ENCODE results near the gene RAP1GAP2. TPM values are rescaled to one million over a fixed set of nuclear protein-coding genes. Genes with fewer than 3 reads are reported as not detected.
"Not testable (repeated sequence)": the region's sequence is repeated elsewhere in the genome, so short reads cannot be mapped to it uniquely, and the experiment has no call there.

The RAP1GAP2 gene
- total RNA-seq, 2 experiments from 2014 or later, result not detected

GRCh38 chr17:2780931-2781454 lies 15.2 kb upstream of the RAP1GAP2 start:
- peaks cover 4% of the 10 kb centered on the region for H3K4me1 Mint-ChIP-seq
- peaks cover 34% of the 10 kb centered on the region for H3K27me3 Mint-ChIP-seq
- DNase-seq, result no peak
- no peak overlapping the region for H3K27ac Mint-ChIP-seq
- H3K36me3 Mint-ChIP-seq, result no peaks in the 10 kb centered on the region
- H3K4me3 Mint-ChIP-seq, result no peak overlapping the region
- no peaks in the 10 kb centered on the region for H3K9me3 Mint-ChIP-seq

- H3K4me1 Mint-ChIP-seq, H3K27ac Mint-ChIP-seq, H3K4me3 Mint-ChIP-seq, H3K36me3 Mint-ChIP-seq, DNase-seq, H3K9me3 Mint-ChIP-seq: not testable (repeated sequence)
- H3K27me3 Mint-ChIP-seq, result peaks cover 32% of the 10 kb centered on the region
Observed at GRCh38 chr17:2781598-2781997, 14.6 kb upstream of the RAP1GAP2 start.

GRCh38 chr17:2782055-2782454 lies 14.2 kb upstream of the RAP1GAP2 start:
- Mint-ChIP-seq H3K4me3 (no peak overlapping the region), H3K27me3 (peaks cover 27% of the 10 kb centered on the region), H3K9me3 (no peaks in the 10 kb centered on the region), H3K27ac (no peak overlapping the region), H3K4me1 (peaks cover 2% of the 10 kb centered on the region), H3K36me3 (no peaks in the 10 kb centered on the region)
- DNase-seq, result no peak

- Mint-ChIP-seq H3K4me3 (no peak overlapping the region), H3K27me3 (peaks cover 26% of the 10 kb centered on the region)
Observed at GRCh38 chr17:2783310-2784030, 12.8 kb upstream of the RAP1GAP2 start.

GRCh38 chr17:2784864-2785263 lies 11.4 kb upstream of the RAP1GAP2 start:
- no peaks in the 10 kb centered on the region for H3K36me3 Mint-ChIP-seq
- no peak overlapping the region for H3K4me3 Mint-ChIP-seq
- H3K27me3 Mint-ChIP-seq, result peaks cover 25% of the 10 kb centered on the region
- no peak overlapping the region for H3K27ac Mint-ChIP-seq
- no peak for DNase-seq
- H3K4me1 Mint-ChIP-seq, result peaks cover 2% of the 10 kb centered on the region
- no peaks in the 10 kb centered on the region for H3K9me3 Mint-ChIP-seq

More at GRCh38 chr17:2783310-2784030, 12.8 kb upstream of the RAP1GAP2 start:
- no peak overlapping the region for H3K27ac Mint-ChIP-seq
- no peak for DNase-seq
- no peaks in the 10 kb centered on the region for H3K9me3 Mint-ChIP-seq
- no peaks in the 10 kb centered on the region for H3K36me3 Mint-ChIP-seq
- H3K4me1 Mint-ChIP-seq, result peaks cover 2% of the 10 kb centered on the region

- DNase-seq, H3K27ac Mint-ChIP-seq, H3K36me3 Mint-ChIP-seq: not testable (repeated sequence)
Observed at GRCh38 chr17:2785376-2785775, 10.9 kb upstream of the RAP1GAP2 start.

GRCh38 chr17:2786176-2786881 lies 9.9 kb upstream of the RAP1GAP2 start:
- Mint-ChIP-seq H3K4me1 (peaks cover 5% of the 10 kb centered on the region), H3K4me3 (no peak overlapping the region), H3K27ac (no peak overlapping the region), H3K9me3 (no peaks in the 10 kb centered on the region), H3K27me3 (peaks cover 38% of the 10 kb centered on the region), H3K36me3 (no peaks in the 10 kb centered on the region)
- peak; percentile 91 for DNase-seq

More at GRCh38 chr17:2785376-2785775, 10.9 kb upstream of the RAP1GAP2 start:
- peaks cover 28% of the 10 kb centered on the region for H3K27me3 Mint-ChIP-seq
- H3K4me3 Mint-ChIP-seq, H3K4me1 Mint-ChIP-seq, H3K9me3 Mint-ChIP-seq: not testable (repeated sequence)

GRCh38 chr17:2789700-2790099 lies 6.5 kb upstream of the RAP1GAP2 start:
- DNase-seq, result no peak
- Mint-ChIP-seq H3K27me3 (peaks cover 72% of the 10 kb centered on the region), H3K4me1 (peaks cover 32% of the 10 kb centered on the region), H3K4me3 (no peak overlapping the region), H3K36me3 (no peaks in the 10 kb centered on the region), H3K27ac (no peak overlapping the region), H3K9me3 (no peaks in the 10 kb centered on the region)

GRCh38 chr17:2792366-2793169 lies 3.7 kb upstream of the RAP1GAP2 start:
- Mint-ChIP-seq H3K9me3 (no peaks in the 10 kb centered on the region), H3K36me3 (no peaks in the 10 kb centered on the region), H3K4me1 (peaks cover 51% of the 10 kb centered on the region), H3K27me3 (peaks cover 99% of the 10 kb centered on the region), H3K27ac (no peak overlapping the region), H3K4me3 (no peak overlapping the region)
- DNase-seq, result peak; percentile 78

- Mint-ChIP-seq H3K27ac (no peak overlapping the region), H3K36me3 (no peaks in the 10 kb centered on the region), H3K4me1 (peaks cover 58% of the 10 kb centered on the region), H3K4me3 (no peak overlapping the region), H3K9me3 (no peaks in the 10 kb centered on the region), H3K27me3 (peaks cover 90% of the 10 kb centered on the region)
- DNase-seq, result no peak
Observed at GRCh38 chr17:2794111-2794803, 2.0 kb upstream of the RAP1GAP2 start.

- Mint-ChIP-seq H3K9me3 (no peaks in the 10 kb centered on the region), H3K4me3 (peak overlapping the region; percentile 1), H3K36me3 (peaks cover 3% of the 10 kb centered on the region), H3K27me3 (peaks cover 82% of the 10 kb centered on the region), H3K4me1 (peaks cover 61% of the 10 kb centered on the region), H3K27ac (no peak overlapping the region)
- DNase-seq, result no peak
Observed at GRCh38 chr17:2795441-2796163, 636 bp upstream of the RAP1GAP2 start.

GRCh38 chr17:2797226-2797625 lies 988 bp downstream of the RAP1GAP2 start:
- Mint-ChIP-seq H3K36me3 (peaks cover 3% of the 10 kb centered on the region), H3K27me3 (peaks cover 66% of the 10 kb centered on the region), H3K27ac (no peak overlapping the region), H3K4me3 (no peak overlapping the region), H3K9me3 (no peaks in the 10 kb centered on the region), H3K4me1 (peaks cover 51% of the 10 kb centered on the region)
- no peak for DNase-seq

GRCh38 chr17:2797637-2798036 lies 1.4 kb downstream of the RAP1GAP2 start:
- DNase-seq, result no peak
- Mint-ChIP-seq H3K27me3 (peaks cover 62% of the 10 kb centered on the region), H3K9me3 (no peaks in the 10 kb centered on the region), H3K36me3 (peaks cover 3% of the 10 kb centered on the region), H3K4me3 (no peak overlapping the region), H3K4me1 (peaks cover 47% of the 10 kb centered on the region), H3K27ac (no peak overlapping the region)

- Mint-ChIP-seq H3K27me3 (peaks cover 56% of the 10 kb centered on the region), H3K9me3 (no peaks in the 10 kb centered on the region), H3K4me1 (peaks cover 43% of the 10 kb centered on the region), H3K36me3 (peaks cover 3% of the 10 kb centered on the region), H3K27ac (no peak overlapping the region), H3K4me3 (no peak overlapping the region)
- no peak for DNase-seq
Observed at GRCh38 chr17:2798188-2798587, 1.9 kb downstream of the RAP1GAP2 start.

All from activated naive CD8-positive, alpha-beta T cell treated with anti-CD3 and anti-CD28 coated beads for 36 hours (primary cell).